DND-41 (cell line): Measurements from ENCODE around the gene ZNF440.

Source experiments
- CTCF ChIP-seq: IDR thresholded peaks from 2 replicates; pipeline ENCODE4 v1.5.1; 2012; ENCODE audit warnings: borderline replicate concordance, low read length, moderate library complexity, mild to moderate bottlenecking; ENCODE audit not compliant: poor library complexity, severe bottlenecking; ENCODE audit errors: extremely low read depth
- EZH2 ChIP-seq: IDR thresholded peaks from 3 replicates; pipeline ENCODE4 v1.6.1; 2012; ENCODE audit warnings: borderline replicate concordance, low read depth, mild to moderate bottlenecking, moderate library complexity, low read length, inconsistent platforms; ENCODE audit not compliant: severe bottlenecking

- TF ChIP-seq CTCF, result no peak
- TF ChIP-seq EZH2, result no peak
Observed at GRCh38 chr19:11848200-11848593, 34.1 kb downstream of the ZNF440 start.
